ENCODE results near the gene DDX39A. TPM values are rescaled to one million over a fixed set of nuclear protein-coding genes. Genes with fewer than 3 reads are reported as not detected.
A peak's percentile ranks its signal among the peaks of the same experiment; 100 is the strongest.

DDX39A gene
- total and polyA plus RNA-seq, 12 donors, result 26.7 to 262 (median 46.8) TPM

DNA sequence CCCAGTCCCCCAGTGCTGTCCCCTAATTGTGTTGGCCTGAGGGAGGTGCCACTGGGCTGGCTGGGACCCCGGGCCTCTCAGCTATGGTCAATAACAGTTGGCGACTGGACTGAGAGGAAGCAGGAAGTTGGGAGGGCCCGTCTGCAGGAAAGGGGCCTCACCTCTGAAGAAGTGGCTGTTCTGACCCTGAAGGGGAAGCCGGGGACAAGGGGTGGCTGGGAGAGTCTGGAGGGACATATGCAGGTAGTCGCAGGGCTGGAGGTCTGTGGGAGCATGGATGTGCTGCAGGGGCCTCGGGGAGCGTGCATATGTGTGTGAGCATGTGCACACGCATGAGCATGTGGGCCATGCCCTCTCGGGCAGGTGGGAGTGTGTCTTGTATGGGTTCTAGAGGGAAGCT is 19.9 kb upstream of the DDX39A start:
- intact Hi-C loops (cut with DNase I), result no loop called here
- 62 to 77% (median 66%) methylated on average over 8 to 9 of the region's 9 CpGs for WGBS, 4 donors
- TF ChIP-seq, protein P1, sequence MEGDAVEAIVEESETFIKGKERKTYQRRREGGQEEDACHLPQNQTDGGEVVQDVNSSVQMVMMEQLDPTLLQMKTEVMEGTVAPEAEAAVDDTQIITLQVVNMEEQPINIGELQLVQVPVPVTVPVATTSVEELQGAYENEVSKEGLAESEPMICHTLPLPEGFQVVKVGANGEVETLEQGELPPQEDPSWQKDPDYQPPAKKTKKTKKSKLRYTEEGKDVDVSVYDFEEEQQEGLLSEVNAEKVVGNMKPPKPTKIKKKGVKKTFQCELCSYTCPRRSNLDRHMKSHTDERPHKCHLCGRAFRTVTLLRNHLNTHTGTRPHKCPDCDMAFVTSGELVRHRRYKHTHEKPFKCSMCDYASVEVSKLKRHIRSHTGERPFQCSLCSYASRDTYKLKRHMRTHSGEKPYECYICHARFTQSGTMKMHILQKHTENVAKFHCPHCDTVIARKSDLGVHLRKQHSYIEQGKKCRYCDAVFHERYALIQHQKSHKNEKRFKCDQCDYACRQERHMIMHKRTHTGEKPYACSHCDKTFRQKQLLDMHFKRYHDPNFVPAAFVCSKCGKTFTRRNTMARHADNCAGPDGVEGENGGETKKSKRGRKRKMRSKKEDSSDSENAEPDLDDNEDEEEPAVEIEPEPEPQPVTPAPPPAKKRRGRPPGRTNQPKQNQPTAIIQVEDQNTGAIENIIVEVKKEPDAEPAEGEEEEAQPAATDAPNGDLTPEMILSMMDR (IDR thresholded peaks at IDR 0.05), result no peak
- TF ChIP-seq POLR2A (IDR thresholded peaks at IDR 0.05), result no peak

DNA sequence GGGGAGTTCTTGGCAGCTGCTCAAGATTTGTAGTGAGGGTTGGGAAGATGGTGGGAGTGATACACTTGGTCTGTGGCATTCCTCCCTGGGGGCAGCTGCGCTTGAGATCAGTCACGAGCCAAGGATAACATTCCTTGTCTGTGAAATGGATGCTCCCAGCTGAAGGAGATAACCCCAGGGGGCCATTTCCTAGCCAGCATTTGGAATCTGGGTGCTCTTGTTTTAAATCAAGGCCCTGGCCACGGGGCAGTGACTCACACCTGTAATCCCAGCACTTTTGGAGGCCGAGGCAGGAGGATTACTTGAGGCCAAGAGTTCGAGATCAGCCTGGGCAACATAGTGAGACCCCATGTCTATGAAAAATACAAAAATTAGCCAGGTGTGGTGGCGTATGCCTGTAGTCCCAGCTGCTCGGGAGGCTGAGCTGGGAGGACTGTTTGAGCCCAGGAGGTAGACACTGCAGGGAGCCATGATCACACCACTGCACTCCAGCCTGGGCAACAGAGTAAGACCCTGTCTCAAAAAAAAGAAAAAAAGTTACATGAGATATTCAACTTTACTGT is 18.5 kb upstream of the DDX39A start:
- H3K4me1 ChIP-seq (replicated peaks in 1 of 2), result peaks cover 28 to 48% of the 10 kb centered on the region in 2 donors

More for the DNA sequence above, 19.9 kb upstream of the DDX39A start:
- Histone ChIP-seq H3K4me1 (replicated peaks in 1 of 2) (peaks cover 25 to 43% of the 10 kb centered on the region in 2 donors), H3K9me3 (replicated peaks in 1 of 3) (no peaks in the 10 kb centered on the region), H3K36me3 (replicated peaks in 1 of 2) (peaks cover 0 to 30% of the 10 kb centered on the region in 2 donors), H3K27me3 (no peaks in the 10 kb centered on the region), H3K4me3 (no peak overlapping the region), H3K27ac (peak overlapping the region in 1 of 5 donors; percentile 22)
- no peak for DNase-seq

DNA sequence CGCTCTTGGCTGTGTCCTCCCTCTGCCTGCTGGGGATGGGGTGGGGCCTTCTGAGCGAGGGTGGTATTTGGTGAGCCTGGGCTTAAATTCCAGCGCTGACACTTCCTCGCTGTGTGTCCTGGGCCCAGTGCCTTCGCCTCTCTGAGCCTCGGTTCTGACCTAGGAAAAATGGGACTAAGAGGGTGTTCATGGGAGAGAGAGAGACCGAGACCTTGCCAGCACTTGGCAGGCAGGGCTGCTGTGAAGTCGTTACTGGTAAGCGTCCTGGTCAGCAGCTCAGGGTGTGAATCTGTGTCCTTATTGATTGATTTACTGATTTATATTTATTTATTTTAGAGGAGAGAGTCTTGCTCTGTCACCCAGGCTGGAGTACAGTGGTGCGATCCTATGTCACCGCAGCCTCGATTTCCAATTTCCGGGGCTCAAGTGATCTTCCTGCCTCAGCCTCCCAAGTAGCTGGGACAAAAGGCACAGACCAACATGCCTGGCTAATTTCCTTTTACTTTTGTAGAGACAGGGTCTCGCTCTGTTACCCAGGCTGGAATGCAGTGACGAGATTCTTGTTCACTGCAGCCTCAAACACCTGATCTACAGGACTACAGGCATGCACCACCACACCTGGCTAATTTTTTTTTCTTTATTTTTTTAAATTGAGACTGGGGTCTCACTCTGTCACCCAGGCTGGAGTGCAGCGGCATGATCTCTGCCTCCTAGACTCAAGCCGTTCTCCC is 16.3 kb upstream of the DDX39A start:
- Histone ChIP-seq H3K27ac (peak overlapping the region; percentile 48 to 94 (median 80)), H3K4me1 (replicated peaks in 1 of 2) (peaks cover 28 to 53% of the 10 kb centered on the region in 2 donors), H3K36me3 (replicated peaks in 1 of 2) (no peaks in the 10 kb centered on the region), H3K27me3 (no peaks in the 10 kb centered on the region), H3K4me3 (peak overlapping the region in 1 of 4 donors; percentile 90), H3K9me3 (replicated peaks in 1 of 3) (no peaks in the 10 kb centered on the region)
- TF ChIP-seq, protein P1 (IDR thresholded peaks at IDR 0.05), result no peak
- TF ChIP-seq POLR2A (IDR thresholded peaks at IDR 0.05), result no peak
- DNase-seq, result no peak
- intact Hi-C loops (cut with DNase I), result no loop called here
- WGBS, 4 donors, result 46 to 70% (median 65%) methylated on average over 15 to 17 of the region's 17 CpGs

More for the DNA sequence above, 18.5 kb upstream of the DDX39A start:
- WGBS, 4 donors, result 75 to 84% (median 79%) methylated on average over 6 to 7 of the region's 7 CpGs
- no peak overlapping the region for H3K27ac ChIP-seq
- H3K4me3 ChIP-seq, result no peak overlapping the region
- TF ChIP-seq POLR2A (IDR thresholded peaks at IDR 0.05), result no peak
- TF ChIP-seq, protein P1 (IDR thresholded peaks at IDR 0.05), result no peak
- H3K9me3 ChIP-seq (replicated peaks in 1 of 3), result no peaks in the 10 kb centered on the region
- intact Hi-C loops (cut with DNase I), result no loop called here
- H3K36me3 ChIP-seq (replicated peaks in 1 of 2), result peaks cover 0 to 16% of the 10 kb centered on the region in 2 donors
- no peaks in the 10 kb centered on the region for H3K27me3 ChIP-seq
- no peak for DNase-seq

DNA sequence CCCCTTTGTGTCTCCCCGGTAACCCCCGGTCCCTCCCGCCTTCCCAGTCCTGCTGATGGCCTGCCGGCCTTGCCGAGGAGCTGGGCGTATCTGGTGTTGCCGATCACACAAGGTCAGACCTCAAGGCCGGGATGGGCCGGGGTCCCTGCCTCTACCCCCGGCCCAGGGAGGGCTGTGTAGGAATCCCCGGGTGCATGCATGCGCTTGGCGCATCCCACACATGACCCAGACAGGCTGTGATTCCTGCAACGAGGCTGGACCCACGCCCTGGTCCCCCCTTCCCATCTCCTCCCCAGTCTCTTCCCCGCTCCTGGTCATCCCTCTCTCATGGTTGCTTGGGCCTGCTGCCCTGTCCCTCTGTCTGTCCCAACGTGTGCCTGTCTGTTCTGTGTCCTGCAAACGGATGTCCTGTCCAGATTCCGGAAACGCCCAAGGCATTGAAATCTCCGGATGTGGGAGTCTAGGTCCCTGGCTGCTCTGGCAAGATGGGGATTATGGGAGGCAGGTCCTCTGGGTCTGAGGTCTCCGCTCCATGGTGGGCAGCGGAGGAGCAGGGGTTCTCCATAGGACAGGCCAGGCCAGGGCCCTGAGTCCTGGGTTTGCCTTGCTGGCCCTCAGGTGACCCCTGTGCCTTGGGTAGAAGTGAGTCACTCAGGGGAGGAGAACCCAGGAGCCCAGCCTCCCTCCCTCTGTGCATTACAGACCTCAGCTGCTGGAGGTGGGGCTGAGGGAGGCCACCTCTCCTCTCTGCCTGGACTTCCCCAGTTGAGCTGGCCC is 15.6 kb upstream of the DDX39A start:
- Histone ChIP-seq H3K36me3 (replicated peaks in 1 of 2) (no peaks in the 10 kb centered on the region), H3K4me1 (replicated peaks in 1 of 2) (peaks cover 28 to 45% of the 10 kb centered on the region in 2 donors), H3K9me3 (replicated peaks in 1 of 3) (no peaks in the 10 kb centered on the region), H3K27me3 (no peaks in the 10 kb centered on the region), H3K27ac (peak overlapping the region; percentile 48 to 94 (median 80)), H3K4me3 (peak overlapping the region in 2 of 4 donors; percentile 58 to 90)
- WGBS, 4 donors, result 24 to 36% (median 31%) methylated on average over 15 to 23 of the region's 23 CpGs
- TF ChIP-seq, protein P1 (IDR thresholded peaks at IDR 0.05), result no peak
- peak in 1 of 2 donors; percentile 32 for TF ChIP-seq POLR2A (IDR thresholded peaks at IDR 0.05)
- DNase-seq, result peak; percentile 80 to 91 (median 90)
- intact Hi-C loops (cut with DNase I), result loop anchor here in 1 of 2 donors (5.0 kb wide), 1 partner anchor 38 kb away; no protein-coding TSS in a partner anchor

Data from adrenal gland (tissue), 12 donors.